GM12878 (cell line): ENCODE measurements around the gene CHAT.

Source experiments
- ATF7 ChIP-seq: fragments of 450-650 bp; IDR thresholded peaks from 2 replicates; pipeline ENCODE4 v1.6.1; 2016; ENCODE audit warnings: low read depth, mild to moderate bottlenecking
- CEBPZ ChIP-seq: fragments of 150-350 bp; IDR thresholded peaks from 2 replicates; pipeline ENCODE4 v1.6.1; 2016; ENCODE audit warnings: low read depth, low read length
- CTCF ChIP-seq, 3 experiments: IDR thresholded peaks in 2 of 3; conservative IDR thresholded peaks in 1 of 3; 2 replicates each; pipeline ENCODE4 v1.5.1; 2011; ENCODE audit warnings: low read depth in 3 of 3, low read length in 3 of 3, mild to moderate bottlenecking in 3 of 3, control low read depth in 2 of 3, moderate library complexity in 2 of 3, inconsistent platforms in 1 of 3, mixed read lengths in 1 of 3; ENCODE audit not compliant: control insufficient read depth in 2 of 3, insufficient read depth in 1 of 3; ENCODE audit errors: extremely low read depth in 1 of 3
- E2F8 ChIP-seq: fragments of 450-650 bp; IDR thresholded peaks from 2 replicates; pipeline ENCODE4 v1.6.1; 2018; ENCODE audit warnings: mild to moderate bottlenecking, low read depth, moderate library complexity; ENCODE audit not compliant: partially characterized antibody
- E4F1 ChIP-seq: fragments of 450-650 bp; IDR thresholded peaks from 2 replicates; pipeline ENCODE4 v1.6.1; 2018; ENCODE audit warnings: borderline replicate concordance, mild to moderate bottlenecking; ENCODE audit not compliant: partially characterized antibody
- EZH2 ChIP-seq: IDR thresholded peaks from 2 replicates; pipeline ENCODE4 v1.6.1; 2012; ENCODE audit warnings: low read depth, mild to moderate bottlenecking, control low read depth, inconsistent platforms, low read length, borderline replicate concordance; ENCODE audit not compliant: control insufficient read depth
- FOS ChIP-seq: IDR thresholded peaks from 3 replicates; pipeline ENCODE4 v1.6.1; 2011; ENCODE audit warnings: borderline replicate concordance; ENCODE audit not compliant: insufficient read length; ENCODE audit errors: extremely low read depth
- MTA3 ChIP-seq: IDR thresholded peaks from 2 replicates; pipeline ENCODE4 v1.6.1; 2012; ENCODE audit warnings: low read length, inconsistent platforms, borderline replicate concordance
- SMAD1 ChIP-seq: fragments of 450-650 bp; IDR thresholded peaks from 2 replicates; pipeline ENCODE4 v1.6.1; 2018; ENCODE audit warnings: mild to moderate bottlenecking, low read depth; ENCODE audit not compliant: partially characterized antibody

- TF ChIP-seq CTCF (IDR thresholded peaks at IDR 0.05 in 2 of 3, conservative IDR thresholded peaks at IDR 0.05 in 1 of 3; ENCODE audit: control insufficient read depth in 2 of 3, extremely low read depth in 1 of 3, insufficient read depth in 1 of 3, low read depth in 3 of 3, low read length in 3 of 3) (no peak), ATF7 (no peak), CEBPZ (no peak), E4F1 (no peak), MTA3 (no peak), EZH2 (no peak), E2F8 (no peak), SMAD1 (no peak), FOS (no peak)
Measured at GRCh38 chr10:49694466-49694865, 80.6 kb downstream of the CHAT start.
